ENCODE measurements around the gene KIAA0825.

DNA sequence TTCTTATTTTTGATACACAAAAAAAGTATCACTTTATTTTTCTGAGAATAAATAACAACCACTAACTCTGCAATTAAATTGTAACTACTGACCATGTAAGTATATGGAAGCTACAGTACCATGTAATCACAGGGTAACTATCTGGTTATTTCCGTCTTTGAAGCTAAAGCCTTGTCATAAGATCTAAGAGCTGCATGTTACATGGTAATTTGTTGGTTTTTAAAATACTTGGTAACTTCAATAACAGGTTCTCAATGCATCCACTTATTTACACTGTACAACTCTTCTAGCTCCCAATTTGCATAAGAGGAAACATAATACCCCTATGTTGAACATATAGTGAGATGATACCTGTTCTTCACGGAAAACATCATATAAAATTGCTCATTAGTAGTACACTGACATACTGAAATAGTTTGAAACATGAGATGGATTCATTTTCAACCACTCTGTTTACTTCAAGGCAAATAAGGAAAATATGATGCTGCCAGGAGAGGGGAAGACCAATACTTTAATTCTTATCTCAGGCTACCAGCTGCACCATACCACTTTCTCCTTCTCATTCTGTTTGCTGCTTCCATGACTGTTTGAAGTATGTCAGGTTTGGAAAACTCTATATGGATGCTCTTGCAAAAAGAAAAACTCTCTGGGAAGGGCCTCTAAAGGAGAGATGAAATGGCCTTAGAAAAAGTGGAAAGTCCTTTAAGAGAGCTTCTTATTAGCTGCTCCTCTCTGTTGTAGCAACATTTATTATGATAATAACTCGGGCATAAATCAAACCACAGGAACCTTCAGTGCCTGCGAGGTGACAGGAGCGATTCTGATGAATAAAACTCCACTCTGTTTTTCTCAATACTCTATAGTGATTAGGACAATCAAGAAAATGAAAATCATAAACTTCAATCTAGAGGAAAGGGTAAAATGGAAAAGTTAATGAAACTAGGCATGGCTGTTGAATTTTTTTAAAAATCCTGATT, 150.2 kb downstream of the KIAA0825 start:
- TF ChIP-seq, protein P1, sequence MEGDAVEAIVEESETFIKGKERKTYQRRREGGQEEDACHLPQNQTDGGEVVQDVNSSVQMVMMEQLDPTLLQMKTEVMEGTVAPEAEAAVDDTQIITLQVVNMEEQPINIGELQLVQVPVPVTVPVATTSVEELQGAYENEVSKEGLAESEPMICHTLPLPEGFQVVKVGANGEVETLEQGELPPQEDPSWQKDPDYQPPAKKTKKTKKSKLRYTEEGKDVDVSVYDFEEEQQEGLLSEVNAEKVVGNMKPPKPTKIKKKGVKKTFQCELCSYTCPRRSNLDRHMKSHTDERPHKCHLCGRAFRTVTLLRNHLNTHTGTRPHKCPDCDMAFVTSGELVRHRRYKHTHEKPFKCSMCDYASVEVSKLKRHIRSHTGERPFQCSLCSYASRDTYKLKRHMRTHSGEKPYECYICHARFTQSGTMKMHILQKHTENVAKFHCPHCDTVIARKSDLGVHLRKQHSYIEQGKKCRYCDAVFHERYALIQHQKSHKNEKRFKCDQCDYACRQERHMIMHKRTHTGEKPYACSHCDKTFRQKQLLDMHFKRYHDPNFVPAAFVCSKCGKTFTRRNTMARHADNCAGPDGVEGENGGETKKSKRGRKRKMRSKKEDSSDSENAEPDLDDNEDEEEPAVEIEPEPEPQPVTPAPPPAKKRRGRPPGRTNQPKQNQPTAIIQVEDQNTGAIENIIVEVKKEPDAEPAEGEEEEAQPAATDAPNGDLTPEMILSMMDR (IDR thresholded peaks at IDR 0.05; ENCODE audit: low read depth, low read length), result no peak
- TF ChIP-seq EZH2phosphoT487 (IDR thresholded peaks at IDR 0.05; ENCODE audit: low read depth), result no peak
